Fibroblast of mammary gland (primary cell): ENCODE results near the gene CTTN.

ENCODE experiments used
- DNase-seq: peaks from one replicate; pipeline ENCODE4 v3.0.0-alpha.2; 2010; ENCODE audit warnings: low read depth
- H3K4me3 ChIP-seq: 2 replicates; pipeline ENCODE4 v1.5.1; 2011; ENCODE audit warnings: low read depth, mild to moderate bottlenecking, low read length, moderate library complexity; ENCODE audit not compliant: control insufficient read depth
- TF ChIP-seq, protein P1 (sequence below): conservative IDR thresholded peaks from 2 replicates; pipeline ENCODE4 v1.5.1; 2011; ENCODE audit warnings: low read depth, low read length, inconsistent platforms; ENCODE audit not compliant: control insufficient read depth, insufficient read depth

The CTTN gene

DNA sequence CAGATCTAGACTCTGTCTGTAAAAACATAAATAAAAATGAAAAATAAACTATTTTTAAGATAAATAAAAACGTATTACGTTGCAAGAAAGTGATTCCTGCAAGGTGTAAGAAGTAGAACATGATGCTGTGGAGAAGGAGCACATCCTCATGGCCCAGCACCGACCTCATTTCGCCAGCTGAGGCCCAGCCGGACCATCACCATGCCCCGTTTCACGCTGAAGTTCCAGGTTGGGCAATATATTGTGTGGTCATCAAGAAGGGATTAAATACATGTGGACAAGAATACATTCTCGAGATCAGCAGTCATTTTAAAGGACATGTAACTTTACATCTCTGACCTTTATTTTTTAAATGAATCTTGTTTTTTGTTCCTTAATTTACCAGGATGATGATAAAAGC lies 20.7 kb upstream of the CTTN start:
- H3K4me3 ChIP-seq = no peak overlapping the region
- DNase-seq = no peak
- TF ChIP-seq, protein P1, sequence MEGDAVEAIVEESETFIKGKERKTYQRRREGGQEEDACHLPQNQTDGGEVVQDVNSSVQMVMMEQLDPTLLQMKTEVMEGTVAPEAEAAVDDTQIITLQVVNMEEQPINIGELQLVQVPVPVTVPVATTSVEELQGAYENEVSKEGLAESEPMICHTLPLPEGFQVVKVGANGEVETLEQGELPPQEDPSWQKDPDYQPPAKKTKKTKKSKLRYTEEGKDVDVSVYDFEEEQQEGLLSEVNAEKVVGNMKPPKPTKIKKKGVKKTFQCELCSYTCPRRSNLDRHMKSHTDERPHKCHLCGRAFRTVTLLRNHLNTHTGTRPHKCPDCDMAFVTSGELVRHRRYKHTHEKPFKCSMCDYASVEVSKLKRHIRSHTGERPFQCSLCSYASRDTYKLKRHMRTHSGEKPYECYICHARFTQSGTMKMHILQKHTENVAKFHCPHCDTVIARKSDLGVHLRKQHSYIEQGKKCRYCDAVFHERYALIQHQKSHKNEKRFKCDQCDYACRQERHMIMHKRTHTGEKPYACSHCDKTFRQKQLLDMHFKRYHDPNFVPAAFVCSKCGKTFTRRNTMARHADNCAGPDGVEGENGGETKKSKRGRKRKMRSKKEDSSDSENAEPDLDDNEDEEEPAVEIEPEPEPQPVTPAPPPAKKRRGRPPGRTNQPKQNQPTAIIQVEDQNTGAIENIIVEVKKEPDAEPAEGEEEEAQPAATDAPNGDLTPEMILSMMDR = no peak

DNA sequence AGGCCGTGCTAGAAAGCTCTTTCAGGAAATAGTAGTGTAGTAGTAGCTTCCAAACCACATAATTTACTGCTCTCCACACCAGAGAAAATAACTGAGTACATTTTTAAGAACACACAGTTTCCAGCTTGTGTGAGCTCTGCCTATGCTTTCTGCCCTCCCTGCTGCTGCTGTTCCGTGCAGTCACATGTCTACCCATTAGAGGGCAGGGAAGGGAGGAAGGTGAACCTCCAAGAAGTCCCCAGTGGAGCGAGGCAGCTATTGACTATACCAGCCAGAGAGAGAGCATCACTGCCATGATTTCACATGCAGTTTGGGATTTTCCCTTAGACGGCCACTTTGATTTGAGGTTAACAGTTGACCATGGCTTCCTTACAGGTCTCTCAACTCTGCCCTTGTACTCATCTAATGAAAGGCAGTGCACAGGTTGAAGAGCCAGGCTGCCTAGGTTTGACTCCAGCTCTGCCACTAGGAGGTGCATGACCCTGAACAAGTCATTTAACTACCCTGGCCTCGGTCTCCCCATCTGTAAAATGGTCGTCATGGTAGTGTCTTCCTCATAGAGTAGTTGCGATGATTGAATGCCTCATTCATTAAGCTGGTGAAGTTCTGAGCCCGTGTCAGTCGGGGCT lies 19.7 kb upstream of the CTTN start:
- H3K4me3 ChIP-seq = no peak overlapping the region
- no peak for DNase-seq
- TF ChIP-seq, protein P1 = no peak

DNA sequence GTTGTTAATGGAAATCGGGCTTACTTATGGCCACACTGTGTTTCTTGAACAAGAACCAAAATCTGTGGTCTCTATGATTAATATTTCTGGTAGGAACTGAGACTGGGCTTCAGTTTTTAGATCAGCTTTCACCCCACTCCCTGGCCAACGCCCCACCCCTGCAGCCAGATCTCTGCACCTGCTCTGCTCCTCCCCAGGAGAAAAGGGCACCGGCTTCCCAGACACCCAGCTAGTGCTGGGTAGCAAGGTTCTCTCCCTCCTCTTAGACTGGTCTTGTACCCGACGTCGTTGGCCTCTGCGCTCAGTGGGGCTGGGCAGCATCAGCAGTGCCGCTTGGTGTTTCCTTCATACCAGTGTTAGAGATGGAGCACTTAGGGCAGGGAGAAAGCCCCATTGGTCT lies 17.0 kb upstream of the CTTN start:
- TF ChIP-seq, protein P1 = no peak

DNA sequence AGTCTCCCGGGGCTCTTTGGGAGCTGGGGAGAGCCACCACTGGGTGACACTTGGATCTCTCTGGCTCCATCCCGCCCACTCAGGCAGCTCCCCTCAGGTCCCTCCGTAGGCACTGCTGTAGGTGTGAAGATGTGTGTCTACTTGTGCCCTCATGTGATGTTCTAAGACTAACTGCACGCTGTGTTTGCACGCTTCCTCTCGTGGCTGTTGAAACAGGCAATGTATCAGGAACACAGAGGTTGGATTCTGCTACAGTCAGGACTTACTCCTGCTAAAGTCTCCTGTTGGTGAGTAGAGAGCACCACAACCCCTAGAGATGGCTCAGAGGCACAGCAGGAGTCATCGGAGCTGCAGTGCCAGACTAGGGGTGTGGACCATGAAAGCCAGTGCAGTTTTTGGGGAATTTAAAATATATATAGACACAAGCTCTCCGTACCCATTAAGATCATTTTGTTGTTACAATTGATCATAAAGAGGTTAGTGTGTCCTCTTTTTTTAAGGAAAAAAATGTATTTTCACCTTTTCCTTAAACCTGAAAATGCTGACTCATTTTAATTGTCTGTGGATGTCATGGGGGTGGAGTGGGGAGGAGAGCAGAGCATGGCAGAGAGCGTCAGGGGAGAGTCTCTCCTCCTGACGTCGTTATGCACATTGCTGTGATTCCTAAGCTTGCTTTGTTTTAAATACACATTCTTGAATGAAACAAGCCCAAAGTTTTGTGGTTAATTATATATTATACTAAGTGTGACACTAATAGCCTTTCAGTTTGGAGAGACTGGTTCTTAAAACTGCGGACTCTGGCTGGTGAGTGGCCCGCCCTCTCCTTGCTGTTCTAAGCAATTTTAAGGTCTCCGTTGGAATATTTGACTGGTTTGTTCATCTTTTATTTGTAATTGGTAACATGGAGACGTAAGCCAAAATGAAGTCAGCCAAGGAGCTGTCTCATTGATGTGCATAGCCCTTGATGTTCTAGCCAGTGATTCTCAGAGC lies 16.2 kb upstream of the CTTN start:
- TF ChIP-seq, protein P1 = peak; percentile 36
- peak; percentile 75 for DNase-seq

More for the DNA sequence above, 17.0 kb upstream of the CTTN start:
- no peak overlapping the region for H3K4me3 ChIP-seq
- DNase-seq = no peak

DNA sequence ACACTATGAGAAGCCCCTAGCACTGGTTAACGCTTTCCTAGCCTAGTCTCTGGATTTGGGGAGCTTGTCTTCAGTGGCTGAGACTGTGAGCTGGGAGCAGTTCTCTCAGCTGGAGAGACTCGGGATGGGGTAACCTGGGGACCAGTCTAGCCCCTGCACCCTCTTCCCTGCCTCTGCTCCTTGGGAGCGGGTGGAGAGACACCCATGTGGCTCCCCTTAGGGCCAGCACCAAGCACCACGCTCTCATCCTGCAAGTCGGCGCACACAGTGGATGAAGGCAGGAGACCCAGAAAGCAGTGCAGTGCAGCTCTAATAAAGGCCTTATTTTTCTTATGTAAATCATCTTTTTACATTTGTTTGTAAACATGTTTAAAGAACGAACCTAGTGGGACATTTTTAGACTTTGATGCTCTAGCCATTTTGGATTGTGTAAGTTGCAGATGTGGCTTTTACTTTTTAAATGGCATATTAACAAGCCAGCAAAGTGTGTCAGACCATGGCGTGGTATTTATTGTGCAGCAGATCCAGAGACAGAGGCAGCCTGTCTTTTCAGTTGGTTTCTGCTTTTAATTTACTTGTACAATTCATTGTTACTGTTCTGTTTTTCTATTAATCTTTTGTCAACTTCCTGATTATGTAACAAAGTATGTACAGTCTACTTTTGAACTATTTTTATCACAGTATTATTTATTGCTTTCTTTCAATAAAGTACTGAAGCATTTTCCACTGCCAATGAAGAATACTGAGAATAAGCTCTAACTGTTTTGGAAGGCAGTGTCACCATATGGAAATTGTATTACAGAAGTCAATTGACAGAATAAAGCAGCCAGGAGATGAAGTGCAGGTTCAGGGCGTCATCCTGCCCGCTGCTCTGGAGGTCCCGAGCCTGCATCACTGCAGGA lies 14.4 kb upstream of the CTTN start:
- H3K4me3 ChIP-seq = no peak overlapping the region
- DNase-seq = no peak
- TF ChIP-seq, protein P1 = no peak

More for the DNA sequence above, 16.2 kb upstream of the CTTN start:
- H3K4me3 ChIP-seq = no peak overlapping the region

DNA sequence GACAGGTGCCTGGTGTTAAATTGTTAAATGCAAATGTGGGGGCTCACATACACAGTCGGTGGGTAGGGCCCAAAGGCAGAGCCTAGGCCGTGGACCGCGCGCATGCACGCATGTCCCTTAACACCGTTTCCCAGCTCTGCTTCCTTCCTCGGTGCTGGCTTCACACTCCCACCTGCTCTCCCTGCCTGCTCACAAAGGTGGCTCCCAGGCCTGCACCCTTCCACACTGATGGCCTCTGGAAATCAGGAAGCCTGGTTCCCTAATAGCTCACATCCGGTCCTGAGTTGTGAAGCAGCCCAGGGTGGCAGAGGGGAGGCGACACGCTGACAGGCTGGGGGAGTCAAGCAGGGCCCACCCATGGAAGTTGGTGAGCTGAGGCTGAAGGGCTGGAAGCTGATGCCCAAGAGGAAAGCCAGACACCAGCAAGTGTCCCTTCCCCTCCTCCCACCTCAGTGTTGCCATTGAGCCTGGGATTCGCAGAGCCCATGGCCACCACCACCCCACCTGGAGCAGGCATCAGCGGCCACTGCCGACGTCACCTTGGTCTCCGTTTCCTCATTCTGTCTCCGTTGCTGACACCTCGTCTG lies 13.7 kb upstream of the CTTN start:
- DNase-seq = no peak
- H3K4me3 ChIP-seq = no peak overlapping the region
- TF ChIP-seq, protein P1 = no peak
